ENCODE data around the gene KRT5. TPM values are rescaled to one million over a fixed set of nuclear protein-coding genes. Genes with fewer than 3 reads are reported as not detected.

Gene KRT5
- total and polyA plus RNA-seq, 2 experiments from 2014 or later: 7.4 to 13.0 TPM

DNA sequence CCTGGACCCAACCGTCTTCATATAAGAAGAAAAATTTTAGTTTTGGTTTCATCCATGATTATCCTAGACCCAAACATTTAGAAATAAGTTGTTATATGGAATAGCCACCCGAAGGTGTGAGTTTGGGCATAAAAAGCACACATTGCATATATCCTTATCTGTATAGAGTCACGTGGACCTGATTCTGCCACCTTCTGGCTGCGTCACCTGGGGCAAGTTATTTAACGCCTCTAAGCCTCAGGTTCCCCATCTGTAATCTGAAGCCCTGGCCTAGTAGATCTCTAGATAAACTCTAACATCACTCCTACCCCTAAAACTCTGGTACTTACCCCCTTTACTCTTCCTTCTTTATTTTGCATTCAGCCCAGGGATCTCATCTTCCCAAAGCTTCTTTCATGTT, 14.3 kb upstream of the KRT5 start:
- peaks cover 13% of the 10 kb centered on the region for H3K4me1 ChIP-seq (ENCODE audit: insufficient read depth)

DNA sequence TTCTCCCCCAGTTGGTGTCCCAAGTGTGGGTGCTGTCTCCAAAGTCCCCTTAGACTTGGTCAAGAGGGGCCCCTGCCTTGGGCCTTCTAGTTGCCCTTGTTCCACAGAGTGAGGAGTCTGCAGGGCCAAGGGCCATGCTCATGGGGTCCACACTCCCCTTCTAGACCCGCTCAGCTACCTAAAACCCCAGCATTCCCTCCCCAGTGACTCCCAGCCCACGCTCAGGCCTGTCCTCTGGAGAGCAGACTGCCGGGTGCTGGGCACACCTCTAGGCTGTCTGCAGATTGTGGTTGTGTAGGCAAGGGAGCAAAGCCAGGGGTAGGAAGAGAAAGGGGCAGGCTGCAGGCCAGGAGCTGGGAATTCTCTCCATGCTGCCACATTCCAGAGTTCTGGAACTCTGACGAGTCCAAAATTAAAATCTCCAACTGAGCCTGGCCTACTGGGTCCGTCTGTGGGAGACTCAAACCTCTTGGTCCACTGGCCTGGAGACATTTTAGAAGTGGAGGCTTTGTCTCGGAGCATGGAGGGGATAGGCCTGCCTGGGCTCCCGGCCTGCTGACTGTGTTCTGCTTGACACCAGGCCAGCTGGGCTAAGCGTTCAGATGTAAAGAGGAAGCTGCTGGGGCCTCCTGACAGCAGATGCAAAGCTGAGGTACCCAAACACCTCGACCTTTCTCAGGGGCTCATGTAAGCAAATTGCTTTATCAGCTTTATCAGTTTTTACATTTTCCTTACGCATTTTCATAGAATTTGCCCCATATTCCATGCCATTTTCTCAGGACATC, 13.7 kb upstream of the KRT5 start:
- DNase-seq (ENCODE audit: low spot score): no peak
- peaks cover 9% of the 10 kb centered on the region for H3K4me1 ChIP-seq (ENCODE audit: insufficient read depth)
- no peaks in the 10 kb centered on the region for H3K9me3 ChIP-seq (ENCODE audit: low read depth)
- H2AFZ ChIP-seq: no peak overlapping the region
- H3K27me3 ChIP-seq: no peaks in the 10 kb centered on the region
- WGBS (ENCODE audit: low lambda C conversion rate, missing lambda C conversion rate): 89% methylated on average over 10 of the region's 10 CpGs
- no peak overlapping the region for H3K4me2 ChIP-seq
- TF ChIP-seq EZH2phosphoT487 (IDR thresholded peaks at IDR 0.05; ENCODE audit: low read depth, severe bottlenecking, unreplicated experiment) (no peak), EZH2 (IDR thresholded peaks at IDR 0.05; ENCODE audit: borderline replicate concordance) (no peak)
- TF ChIP-seq, protein P1, sequence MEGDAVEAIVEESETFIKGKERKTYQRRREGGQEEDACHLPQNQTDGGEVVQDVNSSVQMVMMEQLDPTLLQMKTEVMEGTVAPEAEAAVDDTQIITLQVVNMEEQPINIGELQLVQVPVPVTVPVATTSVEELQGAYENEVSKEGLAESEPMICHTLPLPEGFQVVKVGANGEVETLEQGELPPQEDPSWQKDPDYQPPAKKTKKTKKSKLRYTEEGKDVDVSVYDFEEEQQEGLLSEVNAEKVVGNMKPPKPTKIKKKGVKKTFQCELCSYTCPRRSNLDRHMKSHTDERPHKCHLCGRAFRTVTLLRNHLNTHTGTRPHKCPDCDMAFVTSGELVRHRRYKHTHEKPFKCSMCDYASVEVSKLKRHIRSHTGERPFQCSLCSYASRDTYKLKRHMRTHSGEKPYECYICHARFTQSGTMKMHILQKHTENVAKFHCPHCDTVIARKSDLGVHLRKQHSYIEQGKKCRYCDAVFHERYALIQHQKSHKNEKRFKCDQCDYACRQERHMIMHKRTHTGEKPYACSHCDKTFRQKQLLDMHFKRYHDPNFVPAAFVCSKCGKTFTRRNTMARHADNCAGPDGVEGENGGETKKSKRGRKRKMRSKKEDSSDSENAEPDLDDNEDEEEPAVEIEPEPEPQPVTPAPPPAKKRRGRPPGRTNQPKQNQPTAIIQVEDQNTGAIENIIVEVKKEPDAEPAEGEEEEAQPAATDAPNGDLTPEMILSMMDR (IDR thresholded peaks at IDR 0.05; ENCODE audit: poor library complexity): no peak
- H3K4me3 ChIP-seq: no peak overlapping the region
- H3K79me2 ChIP-seq: no peaks in the 10 kb centered on the region
- H3K27ac ChIP-seq: no peak overlapping the region
- no peaks in the 10 kb centered on the region for H3K36me3 ChIP-seq (replicated peaks; ENCODE audit: insufficient read depth, low read depth)
- no peaks in the 10 kb centered on the region for H3K9me2 ChIP-seq (replicated peaks; ENCODE audit: insufficient read depth)
- no peaks in the 10 kb centered on the region for H4K20me1 ChIP-seq (ENCODE audit: insufficient read depth, poor library complexity, severe bottlenecking)

More for the DNA sequence above, 14.3 kb upstream of the KRT5 start:
- Histone ChIP-seq H3K27me3 (no peaks in the 10 kb centered on the region), H3K9me2 (replicated peaks; ENCODE audit: insufficient read depth) (no peaks in the 10 kb centered on the region), H3K36me3 (replicated peaks; ENCODE audit: insufficient read depth, low read depth) (no peaks in the 10 kb centered on the region), H3K79me2 (no peaks in the 10 kb centered on the region), H3K4me2 (no peak overlapping the region), H2AFZ (no peak overlapping the region), H3K27ac (no peak overlapping the region), H3K9me3 (ENCODE audit: low read depth) (no peaks in the 10 kb centered on the region), H3K4me3 (no peak overlapping the region), H4K20me1 (ENCODE audit: insufficient read depth, poor library complexity, severe bottlenecking) (no peaks in the 10 kb centered on the region)
- no peak for DNase-seq (ENCODE audit: low spot score)
- TF ChIP-seq, protein P1 (IDR thresholded peaks at IDR 0.05; ENCODE audit: poor library complexity): peak; percentile 7
- TF ChIP-seq EZH2phosphoT487 (IDR thresholded peaks at IDR 0.05; ENCODE audit: low read depth, severe bottlenecking, unreplicated experiment) (no peak), EZH2 (IDR thresholded peaks at IDR 0.05; ENCODE audit: borderline replicate concordance) (no peak)
- 76% methylated on average over 5 of the region's 5 CpGs for WGBS (ENCODE audit: low lambda C conversion rate, missing lambda C conversion rate)

DNA sequence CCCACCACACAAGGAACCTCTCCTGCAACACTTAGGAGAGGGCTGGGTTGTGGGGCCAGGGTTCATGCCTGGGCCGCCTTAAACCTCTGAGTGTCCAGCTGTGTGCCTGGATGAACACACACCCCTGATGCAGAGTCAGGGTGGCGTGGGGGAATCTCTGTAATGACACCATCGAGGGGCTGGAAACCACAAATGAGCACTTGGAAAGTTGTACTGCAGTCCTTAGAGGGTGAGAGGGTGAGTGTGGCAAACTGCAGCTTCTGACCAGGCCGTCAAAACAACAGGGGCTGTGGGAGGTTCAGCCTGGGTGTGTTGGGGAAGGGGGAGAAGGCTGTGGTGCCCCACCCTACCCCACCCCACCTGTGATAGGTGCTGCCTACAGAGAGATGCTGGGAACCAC, 12.4 kb upstream of the KRT5 start:
- Histone ChIP-seq H3K4me2 (no peak overlapping the region), H2AFZ (no peak overlapping the region), H3K36me3 (replicated peaks; ENCODE audit: insufficient read depth, low read depth) (no peaks in the 10 kb centered on the region), H3K27ac (no peak overlapping the region), H3K79me2 (no peaks in the 10 kb centered on the region), H3K4me3 (no peak overlapping the region), H3K9me2 (replicated peaks; ENCODE audit: insufficient read depth) (no peaks in the 10 kb centered on the region), H3K9me3 (ENCODE audit: low read depth) (no peaks in the 10 kb centered on the region), H3K27me3 (no peaks in the 10 kb centered on the region), H3K4me1 (ENCODE audit: insufficient read depth) (no peaks in the 10 kb centered on the region), H4K20me1 (ENCODE audit: insufficient read depth, poor library complexity, severe bottlenecking) (no peaks in the 10 kb centered on the region)
- TF ChIP-seq EZH2phosphoT487 (IDR thresholded peaks at IDR 0.05; ENCODE audit: low read depth, severe bottlenecking, unreplicated experiment) (no peak), EZH2 (IDR thresholded peaks at IDR 0.05; ENCODE audit: borderline replicate concordance) (no peak)
- TF ChIP-seq, protein P1 (IDR thresholded peaks at IDR 0.05; ENCODE audit: poor library complexity): no peak
- 69% methylated on average over 4 of the region's 4 CpGs for WGBS (ENCODE audit: low lambda C conversion rate, missing lambda C conversion rate)
- no peak for DNase-seq (ENCODE audit: low spot score)
